Measurements from ENCODE around the gene FLT3LG.
A peak's percentile ranks its signal among the peaks of the same experiment; 100 is the strongest.

Gene FLT3LG

DNA sequence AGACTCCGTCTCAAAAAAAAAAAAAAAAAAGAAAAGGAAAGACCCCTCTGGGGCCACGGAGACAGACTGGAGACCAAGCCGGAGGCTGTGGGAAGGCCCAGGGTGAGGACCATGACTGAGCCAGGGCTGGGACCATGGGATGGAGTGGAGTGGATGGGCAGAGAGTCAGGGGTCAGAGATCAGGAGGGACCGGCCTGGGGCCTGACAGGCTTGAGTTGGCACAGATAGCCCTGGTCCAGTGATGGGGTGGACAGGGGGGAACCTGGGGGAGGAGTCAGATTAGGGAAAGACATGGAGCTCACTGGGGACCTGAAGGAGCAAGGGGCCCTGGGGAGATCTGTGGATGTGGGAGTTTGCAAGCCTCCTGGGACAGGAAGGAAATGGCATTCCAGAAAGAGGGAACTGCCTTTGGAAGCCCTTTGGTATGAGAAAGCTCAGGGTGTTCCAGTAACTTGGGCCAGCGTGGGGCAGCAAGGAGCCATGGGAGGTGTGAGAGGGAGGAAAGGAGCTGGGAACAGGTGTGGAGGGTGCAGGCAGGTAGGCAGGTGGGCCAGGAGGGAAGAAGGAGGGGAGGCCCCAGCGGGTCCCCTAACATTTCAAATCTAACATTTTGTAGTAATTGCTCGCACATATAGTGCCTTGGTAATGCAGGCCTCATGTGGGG lies 7.1 kb downstream of the FLT3LG start:
- no peak overlapping the region for H3K4me3 ChIP-seq (ENCODE audit: low read length)
- H3K9ac ChIP-seq (ENCODE audit: low read length) = no peak overlapping the region
- no peak overlapping the region for H3K27ac ChIP-seq (ENCODE audit: low read length)
- no peaks in the 10 kb centered on the region for H3K27me3 ChIP-seq (ENCODE audit: control insufficient read depth, insufficient read depth, low read length)
- peaks cover 3% of the 10 kb centered on the region for H3K4me1 ChIP-seq (ENCODE audit: control insufficient read depth, low read depth, low read length)
- H3K9me3 ChIP-seq (ENCODE audit: control insufficient read depth, low read depth, low read length) = no peaks in the 10 kb centered on the region
- no peaks in the 10 kb centered on the region for H3K36me3 ChIP-seq (ENCODE audit: control insufficient read depth, low read depth, low read length)

DNA sequence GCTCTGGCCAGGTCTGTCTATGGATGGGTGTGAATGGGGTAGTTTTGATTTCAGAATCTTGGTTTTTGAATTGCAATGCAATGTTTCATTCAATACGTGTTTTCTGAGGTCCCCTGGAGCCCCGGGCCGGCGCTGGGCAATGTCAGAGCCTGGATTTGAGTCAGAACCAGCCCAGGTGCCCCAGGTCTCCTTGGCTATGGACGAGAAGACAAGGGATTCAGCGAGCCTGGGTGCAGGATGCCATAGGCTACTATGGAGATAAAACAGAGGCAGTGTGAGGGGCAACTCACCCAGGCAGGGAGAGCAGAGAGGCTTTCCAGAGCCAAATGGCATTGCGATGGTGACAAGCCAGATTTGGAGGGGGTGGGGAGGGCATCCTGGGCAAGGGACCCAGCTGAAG lies 12.2 kb downstream of the FLT3LG start:
- Histone ChIP-seq H3K27ac (ENCODE audit: low read length) (no peak overlapping the region), H3K27me3 (ENCODE audit: control insufficient read depth, insufficient read depth, low read length) (no peaks in the 10 kb centered on the region), H3K36me3 (ENCODE audit: control insufficient read depth, low read depth, low read length) (peaks cover 30% of the 10 kb centered on the region), H3K4me1 (ENCODE audit: control insufficient read depth, low read depth, low read length) (no peaks in the 10 kb centered on the region), H3K4me3 (ENCODE audit: low read length) (no peak overlapping the region), H3K9ac (ENCODE audit: low read length) (no peak overlapping the region), H3K9me3 (ENCODE audit: control insufficient read depth, low read depth, low read length) (no peaks in the 10 kb centered on the region)

DNA sequence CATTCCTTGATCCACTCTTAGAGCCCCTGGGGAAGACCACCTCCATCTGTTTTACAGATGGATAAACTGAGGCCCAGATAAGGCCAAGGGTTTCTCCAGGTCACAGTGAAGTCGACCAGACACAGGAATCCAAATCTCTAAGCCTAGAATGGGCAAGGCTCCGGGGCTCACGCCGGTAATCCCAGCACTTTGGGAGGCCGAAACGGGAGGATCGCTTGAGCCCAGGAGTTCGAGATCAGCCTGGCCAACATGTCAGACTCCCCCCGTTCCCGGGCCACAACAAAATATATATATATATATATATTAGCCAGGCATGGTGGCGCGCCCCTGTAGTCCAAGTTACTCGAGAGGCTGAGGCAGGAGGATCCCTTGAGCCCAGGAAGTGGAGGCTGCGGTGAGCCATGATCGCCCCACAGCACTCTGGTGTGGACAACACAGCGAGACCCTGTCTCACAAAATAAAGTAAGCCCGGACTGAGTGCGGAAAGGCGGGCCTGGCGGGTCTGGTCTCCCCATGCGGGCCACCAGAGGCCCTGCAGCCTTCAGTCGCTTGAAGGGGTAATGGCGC lies 12.8 kb downstream of the FLT3LG start:
- Histone ChIP-seq H3K36me3 (ENCODE audit: control insufficient read depth, low read depth, low read length) (peaks cover 36% of the 10 kb centered on the region), H3K27ac (ENCODE audit: low read length) (no peak overlapping the region), H3K9me3 (ENCODE audit: control insufficient read depth, low read depth, low read length) (no peaks in the 10 kb centered on the region), H3K4me3 (ENCODE audit: low read length) (no peak overlapping the region), H3K9ac (ENCODE audit: low read length) (no peak overlapping the region), H3K27me3 (ENCODE audit: control insufficient read depth, insufficient read depth, low read length) (no peaks in the 10 kb centered on the region), H3K4me1 (ENCODE audit: control insufficient read depth, low read depth, low read length) (no peaks in the 10 kb centered on the region)

DNA sequence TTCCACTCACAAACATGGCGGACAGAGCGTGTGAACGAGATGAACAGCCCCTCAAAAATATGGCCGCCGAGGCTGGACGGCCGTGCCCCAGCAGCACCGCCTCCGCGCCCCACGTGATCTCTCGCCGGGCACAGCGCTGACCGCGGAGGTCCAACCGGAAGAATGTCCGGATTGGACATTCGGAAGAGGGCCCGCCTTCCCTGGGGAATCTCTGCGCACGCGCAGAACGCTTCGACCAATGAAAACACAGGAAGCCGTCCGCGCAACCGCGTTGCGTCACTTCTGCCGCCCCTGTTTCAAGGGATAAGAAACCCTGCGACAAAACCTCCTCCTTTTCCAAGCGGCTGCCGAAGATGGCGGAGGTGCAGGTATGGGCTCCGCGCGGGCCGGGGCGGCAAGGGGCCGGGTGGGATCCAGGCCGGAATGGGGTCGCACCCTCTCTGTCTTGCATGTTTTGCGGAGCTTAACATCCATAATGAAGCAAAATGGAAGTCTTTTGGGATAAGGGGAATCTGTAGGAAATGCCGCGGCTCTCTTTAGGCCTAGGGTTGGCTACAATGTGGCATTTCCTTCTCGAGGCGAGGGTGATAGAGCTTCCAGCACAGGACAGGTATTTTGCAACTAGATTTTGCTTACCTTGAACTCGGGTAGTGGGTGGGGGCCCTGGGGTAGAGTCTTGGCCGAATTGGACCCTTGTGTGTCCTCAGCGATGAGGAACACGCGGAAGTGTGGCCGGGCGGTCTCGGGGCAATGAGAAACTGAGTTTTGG lies 13.4 kb downstream of the FLT3LG start, which contains the start of gene RPL13A:
Gene RPL13A, plus strand, starts transcription at position 332 of the 769 bp plus-strand sequence. Its CDS starts 22 bp downstream, at position 354.
- Histone ChIP-seq H3K27ac (ENCODE audit: low read length) (peak within 1 kb of the TSS; percentile 95), H3K36me3 (ENCODE audit: control insufficient read depth, low read depth, low read length) (peaks cover 42% of the 10 kb centered on the region), H3K4me3 (ENCODE audit: low read length) (peak within 1 kb of the TSS; percentile 93), H3K9me3 (ENCODE audit: control insufficient read depth, low read depth, low read length) (no peaks in the 10 kb centered on the region), H3K4me1 (ENCODE audit: control insufficient read depth, low read depth, low read length) (no peaks in the 10 kb centered on the region), H3K9ac (ENCODE audit: low read length) (peak within 1 kb of the TSS; percentile 100), H3K27me3 (ENCODE audit: control insufficient read depth, insufficient read depth, low read length) (no peaks in the 10 kb centered on the region)

DNA sequence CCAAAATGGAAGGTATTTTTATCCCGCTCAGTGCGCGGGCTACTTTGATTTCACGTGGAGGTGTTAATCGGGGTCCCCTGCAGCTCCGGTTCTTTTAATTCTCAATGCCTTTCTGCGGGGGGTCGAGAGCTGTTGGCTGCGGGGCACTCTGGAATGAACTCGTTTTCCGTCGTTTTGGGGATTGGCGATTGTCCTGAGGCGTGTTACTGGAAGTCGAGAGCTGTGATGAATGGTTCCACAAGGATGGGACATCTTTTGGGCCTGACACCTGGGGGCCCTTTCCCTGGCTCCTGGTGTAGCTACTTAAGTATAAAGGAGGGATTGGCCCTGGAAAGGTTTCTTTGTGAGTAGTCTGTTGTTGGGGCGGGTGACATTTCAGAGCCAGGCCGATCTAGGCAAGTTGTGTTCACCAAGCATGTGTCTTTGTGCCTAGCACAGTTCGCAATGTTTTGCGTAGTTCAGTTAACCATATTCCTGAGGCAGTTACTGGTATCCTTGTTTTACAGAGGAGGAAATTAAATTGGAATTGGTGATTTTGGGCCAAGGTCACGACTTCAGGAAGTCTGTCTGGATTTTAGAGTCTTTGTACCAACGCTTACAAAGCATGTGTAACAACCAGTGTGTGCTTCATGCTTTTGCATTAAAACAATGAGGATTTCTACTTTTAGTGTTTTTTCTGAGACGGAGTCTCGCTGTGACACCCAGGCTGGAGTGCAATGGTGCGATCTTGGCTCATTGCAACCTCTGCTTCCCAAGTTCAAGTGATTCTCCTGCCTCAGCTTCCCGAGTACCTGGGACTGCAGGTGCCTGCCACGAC lies 14.2 kb downstream of the FLT3LG start:
- Histone ChIP-seq H3K9me3 (ENCODE audit: control insufficient read depth, low read depth, low read length) (no peaks in the 10 kb centered on the region), H3K27ac (ENCODE audit: low read length) (peak overlapping the region; percentile 95), H3K4me1 (ENCODE audit: control insufficient read depth, low read depth, low read length) (no peaks in the 10 kb centered on the region), H3K36me3 (ENCODE audit: control insufficient read depth, low read depth, low read length) (peaks cover 47% of the 10 kb centered on the region), H3K9ac (ENCODE audit: low read length) (peak overlapping the region; percentile 100), H3K27me3 (ENCODE audit: control insufficient read depth, insufficient read depth, low read length) (no peaks in the 10 kb centered on the region), H3K4me3 (ENCODE audit: low read length) (peak overlapping the region; percentile 93)

DNA sequence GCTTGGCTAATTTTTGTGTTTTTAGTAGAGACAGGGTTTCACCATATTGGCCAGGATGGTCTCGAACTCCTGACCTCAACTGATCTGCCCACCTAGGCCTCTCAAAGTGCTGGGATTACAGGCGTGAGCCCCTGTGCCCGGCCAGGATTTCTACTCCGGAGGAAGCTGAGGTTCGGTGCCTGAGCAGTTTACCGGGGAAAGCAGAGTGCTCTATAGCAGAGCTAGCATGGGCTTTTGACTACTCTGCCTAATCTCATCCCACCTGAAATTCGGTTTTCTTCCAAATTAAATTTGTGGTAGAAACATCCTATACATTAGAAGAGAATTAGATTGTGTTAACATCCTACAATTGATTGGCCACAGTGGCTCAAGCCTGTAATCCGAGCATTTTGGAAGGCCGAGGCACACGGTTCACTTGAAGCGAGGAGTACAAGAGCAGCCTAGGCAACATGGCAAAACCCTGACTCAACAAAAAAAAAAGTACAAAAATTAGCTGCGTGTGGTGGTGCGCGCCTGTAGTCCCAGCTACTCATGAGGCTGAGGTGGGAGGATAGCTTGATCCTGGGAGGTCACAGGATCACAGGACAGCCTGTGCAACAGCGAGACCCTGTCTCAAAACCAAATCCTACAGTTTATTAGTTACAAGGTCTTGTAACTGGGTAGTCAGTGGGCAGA lies 15.0 kb downstream of the FLT3LG start:
- Histone ChIP-seq H3K27me3 (ENCODE audit: control insufficient read depth, insufficient read depth, low read length) (no peaks in the 10 kb centered on the region), H3K4me3 (ENCODE audit: low read length) (peak overlapping the region; percentile 93), H3K9ac (ENCODE audit: low read length) (peak overlapping the region; percentile 100), H3K36me3 (ENCODE audit: control insufficient read depth, low read depth, low read length) (peaks cover 47% of the 10 kb centered on the region), H3K4me1 (ENCODE audit: control insufficient read depth, low read depth, low read length) (no peaks in the 10 kb centered on the region), H3K9me3 (ENCODE audit: control insufficient read depth, low read depth, low read length) (no peaks in the 10 kb centered on the region), H3K27ac (ENCODE audit: low read length) (peak overlapping the region; percentile 95)

DNA sequence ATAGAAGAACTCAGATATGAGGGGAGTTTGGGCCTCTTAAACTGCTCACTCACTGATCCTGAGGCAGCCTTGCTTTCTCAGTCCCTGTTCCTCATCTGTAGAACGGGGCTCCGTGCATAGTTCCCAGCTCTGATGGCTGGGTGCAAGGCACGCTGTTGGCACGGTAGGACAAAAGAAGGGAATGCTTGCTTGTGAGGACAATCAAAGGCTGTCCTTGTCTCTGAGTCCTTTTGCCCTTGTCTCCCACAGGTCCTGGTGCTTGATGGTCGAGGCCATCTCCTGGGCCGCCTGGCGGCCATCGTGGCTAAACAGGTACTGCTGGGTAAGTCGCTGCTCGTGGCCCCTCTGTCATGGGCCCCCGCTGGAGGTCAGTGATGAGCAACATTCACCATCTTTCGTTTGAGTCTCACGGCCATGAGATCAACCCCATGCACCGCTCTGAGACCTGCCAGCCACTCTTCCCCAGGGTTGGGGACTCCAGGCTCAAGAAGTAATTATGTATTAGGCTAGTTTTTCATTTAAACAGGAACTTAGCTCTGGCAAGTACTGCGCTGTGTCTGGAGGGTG lies 15.7 kb downstream of the FLT3LG start:
- peak overlapping the region; percentile 100 for H3K9ac ChIP-seq (ENCODE audit: low read length)
- no peaks in the 10 kb centered on the region for H3K9me3 ChIP-seq (ENCODE audit: control insufficient read depth, low read depth, low read length)
- no peaks in the 10 kb centered on the region for H3K4me1 ChIP-seq (ENCODE audit: control insufficient read depth, low read depth, low read length)
- H3K27me3 ChIP-seq (ENCODE audit: control insufficient read depth, insufficient read depth, low read length) = no peaks in the 10 kb centered on the region
- H3K27ac ChIP-seq (ENCODE audit: low read length) = peak overlapping the region; percentile 95
- peak overlapping the region; percentile 93 for H3K4me3 ChIP-seq (ENCODE audit: low read length)
- peaks cover 47% of the 10 kb centered on the region for H3K36me3 ChIP-seq (ENCODE audit: control insufficient read depth, low read depth, low read length)

DNA sequence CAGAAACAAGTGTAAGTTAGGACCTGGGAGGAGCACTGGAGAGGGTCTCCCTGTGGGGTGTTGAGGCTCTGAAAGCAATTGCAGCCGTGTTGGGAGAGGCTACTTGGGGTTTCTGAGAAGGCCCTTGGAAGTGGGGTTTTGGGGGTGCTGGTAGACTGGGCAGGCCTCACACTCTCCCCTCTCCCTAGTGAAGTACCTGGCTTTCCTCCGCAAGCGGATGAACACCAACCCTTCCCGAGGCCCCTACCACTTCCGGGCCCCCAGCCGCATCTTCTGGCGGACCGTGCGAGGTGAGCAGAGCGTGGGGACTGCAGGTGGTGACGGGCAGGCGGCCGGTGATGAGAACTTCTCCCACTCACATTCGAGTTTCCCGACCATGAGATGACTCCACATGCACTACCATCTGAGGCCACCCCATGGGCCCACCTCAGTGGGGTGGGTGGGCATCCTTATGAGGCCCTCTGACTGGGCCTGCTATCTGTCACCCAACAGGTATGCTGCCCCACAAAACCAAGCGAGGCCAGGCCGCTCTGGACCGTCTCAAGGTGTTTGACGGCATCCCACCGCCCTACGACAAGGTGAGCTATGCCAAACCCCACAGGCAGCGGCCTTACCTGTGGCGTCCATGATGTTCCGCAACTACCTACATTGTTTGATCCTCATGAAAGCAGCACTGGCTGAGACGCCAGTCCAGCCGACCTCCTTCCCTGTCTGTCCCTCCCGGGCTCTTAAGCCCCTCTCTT lies 16.4 kb downstream of the FLT3LG start:
- peaks cover 47% of the 10 kb centered on the region for H3K36me3 ChIP-seq (ENCODE audit: control insufficient read depth, low read depth, low read length)
- peak overlapping the region; percentile 100 for H3K9ac ChIP-seq (ENCODE audit: low read length)
- H3K27me3 ChIP-seq (ENCODE audit: control insufficient read depth, insufficient read depth, low read length) = no peaks in the 10 kb centered on the region
- H3K4me3 ChIP-seq (ENCODE audit: low read length) = peak overlapping the region; percentile 93
- H3K9me3 ChIP-seq (ENCODE audit: control insufficient read depth, low read depth, low read length) = no peaks in the 10 kb centered on the region
- H3K27ac ChIP-seq (ENCODE audit: low read length) = peak overlapping the region; percentile 61
- H3K4me1 ChIP-seq (ENCODE audit: control insufficient read depth, low read depth, low read length) = no peaks in the 10 kb centered on the region

DNA sequence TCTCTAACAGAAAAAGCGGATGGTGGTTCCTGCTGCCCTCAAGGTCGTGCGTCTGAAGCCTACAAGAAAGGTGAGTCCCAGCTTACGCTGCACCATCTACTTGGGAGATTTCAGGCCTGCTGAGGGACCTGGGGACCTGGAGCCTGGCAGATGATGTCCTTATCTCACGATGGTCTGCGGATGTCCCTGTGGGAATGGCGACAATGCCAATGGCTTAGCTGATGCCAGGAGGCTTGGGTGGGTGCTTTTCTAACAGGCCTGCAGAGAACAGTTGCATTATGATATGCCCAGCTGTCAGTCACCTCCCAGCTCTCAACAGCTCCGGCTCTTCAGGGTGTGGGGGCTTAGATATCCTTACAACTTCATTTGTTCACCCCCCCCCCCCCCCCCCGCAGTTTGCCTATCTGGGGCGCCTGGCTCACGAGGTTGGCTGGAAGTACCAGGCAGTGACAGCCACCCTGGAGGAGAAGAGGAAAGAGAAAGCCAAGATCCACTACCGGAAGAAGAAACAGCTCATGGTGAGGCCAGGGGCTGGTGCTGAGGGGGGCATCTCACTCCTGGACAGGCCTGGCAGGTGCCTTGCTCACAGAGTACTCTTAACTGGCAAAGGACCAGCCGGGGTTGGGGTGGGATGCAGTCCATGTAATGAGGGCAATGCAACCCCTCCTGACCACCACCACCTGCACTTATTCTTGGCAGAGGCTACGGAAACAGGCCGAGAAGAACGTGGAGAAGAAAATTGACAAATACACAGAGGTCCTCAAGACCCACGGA lies 17.2 kb downstream of the FLT3LG start:
- H3K36me3 ChIP-seq (ENCODE audit: control insufficient read depth, low read depth, low read length) = peaks cover 47% of the 10 kb centered on the region
- H3K9ac ChIP-seq (ENCODE audit: low read length) = no peak overlapping the region
- H3K9me3 ChIP-seq (ENCODE audit: control insufficient read depth, low read depth, low read length) = no peaks in the 10 kb centered on the region
- H3K27me3 ChIP-seq (ENCODE audit: control insufficient read depth, insufficient read depth, low read length) = no peaks in the 10 kb centered on the region
- H3K4me1 ChIP-seq (ENCODE audit: control insufficient read depth, low read depth, low read length) = no peaks in the 10 kb centered on the region
- no peak overlapping the region for H3K4me3 ChIP-seq (ENCODE audit: low read length)
- H3K27ac ChIP-seq (ENCODE audit: low read length) = no peak overlapping the region
